HEK293 (cell line): ENCODE data around the gene MMP28.

ENCODE experiments used
- EGR2 ChIP-seq: fragments of 450-650 bp; formaldehyde crosslinking; IDR thresholded peaks from 2 replicates; pipeline ENCODE4 v1.5.1; 2016; ENCODE audit warnings: low read depth, missing biosample characterization, missing genetic modification characterization
- GLIS2 ChIP-seq: fragments of 450-650 bp; formaldehyde crosslinking; IDR thresholded peaks from 2 replicates; pipeline ENCODE4 v1.5.1; 2016; ENCODE audit warnings: missing biosample characterization, missing genetic modification characterization
- INSM2 ChIP-seq: fragments of 450-650 bp; formaldehyde crosslinking; IDR thresholded peaks from 2 replicates; pipeline ENCODE4 v1.5.1; 2016; ENCODE audit warnings: missing biosample characterization, missing genetic modification characterization
- KLF8 ChIP-seq: fragments of 450-650 bp; formaldehyde crosslinking; IDR thresholded peaks from 2 replicates; pipeline ENCODE4 v1.5.1; 2016; ENCODE audit warnings: missing biosample characterization, missing genetic modification characterization
- KLF9 ChIP-seq: fragments of 450-650 bp; formaldehyde crosslinking; IDR thresholded peaks from 2 replicates; pipeline ENCODE4 v1.5.1; 2016; ENCODE audit warnings: missing biosample characterization, missing genetic modification characterization, low read depth
- MZF1 ChIP-seq: fragments of 450-650 bp; formaldehyde crosslinking; IDR thresholded peaks from 2 replicates; pipeline ENCODE4 v1.5.1; 2017; ENCODE audit warnings: missing biosample characterization, missing genetic modification characterization, borderline replicate concordance
- OSR2 ChIP-seq: fragments of 450-650 bp; formaldehyde crosslinking; IDR thresholded peaks from 2 replicates; pipeline ENCODE4 v1.5.1; 2016; ENCODE audit warnings: missing biosample characterization, missing genetic modification characterization
- SP2 ChIP-seq: fragments of 450-650 bp; formaldehyde crosslinking; IDR thresholded peaks from 2 replicates; pipeline ENCODE4 v1.5.1; 2016; ENCODE audit warnings: missing biosample characterization, missing genetic modification characterization
- SP3 ChIP-seq: fragments of 450-650 bp; formaldehyde crosslinking; IDR thresholded peaks from 2 replicates; pipeline ENCODE4 v1.5.1; 2016; ENCODE audit warnings: missing biosample characterization, missing genetic modification characterization
- SP7 ChIP-seq: fragments of 450-650 bp; formaldehyde crosslinking; IDR thresholded peaks from 2 replicates; pipeline ENCODE4 v1.5.1; 2016; ENCODE audit warnings: missing biosample characterization, missing genetic modification characterization
- TRIM28 ChIP-seq: IDR thresholded peaks from 2 replicates; pipeline ENCODE4 v1.6.1; 2011; ENCODE audit warnings: low read length, control low read depth, borderline replicate concordance
- ZBTB20 ChIP-seq: fragments of 450-650 bp; formaldehyde crosslinking; IDR thresholded peaks from 2 replicates; pipeline ENCODE4 v1.5.1; 2016; ENCODE audit warnings: missing biosample characterization, missing genetic modification characterization
- ZBTB44 ChIP-seq: fragments of 450-650 bp; IDR thresholded peaks from 2 replicates; pipeline ENCODE4 v1.5.1; 2018; ENCODE audit warnings: missing biosample characterization, mild to moderate bottlenecking, missing genetic modification characterization
- ZBTB48 ChIP-seq: fragments of 450-650 bp; formaldehyde crosslinking; IDR thresholded peaks from 2 replicates; pipeline ENCODE4 v1.5.1; 2016; ENCODE audit warnings: missing biosample characterization, missing genetic modification characterization
- ZEB2 ChIP-seq: fragments of 450-650 bp; formaldehyde crosslinking; IDR thresholded peaks from 2 replicates; pipeline ENCODE4 v1.5.1; 2016; ENCODE audit warnings: missing biosample characterization, missing genetic modification characterization
- ZFP3 ChIP-seq: fragments of 450-650 bp; formaldehyde crosslinking; IDR thresholded peaks from 2 replicates; pipeline ENCODE4 v1.5.1; 2016; ENCODE audit warnings: low read depth, missing biosample characterization, missing genetic modification characterization
- ZFP69B ChIP-seq: fragments of 450-650 bp; formaldehyde crosslinking; IDR thresholded peaks from 2 replicates; pipeline ENCODE4 v1.5.1; 2016; ENCODE audit warnings: missing biosample characterization, missing genetic modification characterization
- ZNF10 ChIP-seq: fragments of 450-650 bp; formaldehyde crosslinking; IDR thresholded peaks from 2 replicates; pipeline ENCODE4 v1.5.1; 2017; ENCODE audit warnings: missing biosample characterization, missing genetic modification characterization
- ZNF138 ChIP-seq: fragments of 450-650 bp; formaldehyde crosslinking; IDR thresholded peaks from 2 replicates; pipeline ENCODE4 v1.5.1; 2016; ENCODE audit warnings: missing biosample characterization, missing genetic modification characterization, borderline replicate concordance
- ZNF140 ChIP-seq: fragments of 450-650 bp; formaldehyde crosslinking; IDR thresholded peaks from 2 replicates; pipeline ENCODE4 v1.5.1; 2016; ENCODE audit warnings: missing biosample characterization, missing genetic modification characterization
- ZNF174 ChIP-seq: fragments of 450-650 bp; formaldehyde crosslinking; IDR thresholded peaks from 2 replicates; pipeline ENCODE4 v1.5.0; 2017; ENCODE audit warnings: missing biosample characterization, mild to moderate bottlenecking, missing genetic modification characterization
- ZNF175 ChIP-seq: fragments of 450-650 bp; formaldehyde crosslinking; IDR thresholded peaks from 2 replicates; pipeline ENCODE4 v1.5.1; 2016; ENCODE audit warnings: missing biosample characterization, missing genetic modification characterization
- ZNF19 ChIP-seq: fragments of 450-650 bp; formaldehyde crosslinking; IDR thresholded peaks from 2 replicates; pipeline ENCODE4; 2016; ENCODE audit warnings: missing biosample characterization, missing genetic modification characterization, low read depth
- ZNF239 ChIP-seq: fragments of 450-650 bp; formaldehyde crosslinking; IDR thresholded peaks from 2 replicates; pipeline ENCODE4 v1.5.1; 2016; ENCODE audit warnings: missing biosample characterization, missing genetic modification characterization
- ZNF366 ChIP-seq: fragments of 450-650 bp; formaldehyde crosslinking; conservative IDR thresholded peaks from 2 replicates; pipeline ENCODE4 v1.5.1; 2016; ENCODE audit warnings: missing biosample characterization, missing genetic modification characterization
- ZNF394 ChIP-seq: fragments of 450-650 bp; formaldehyde crosslinking; IDR thresholded peaks from 2 replicates; pipeline ENCODE4 v1.5.1; 2016; ENCODE audit warnings: missing biosample characterization, missing genetic modification characterization, mild to moderate bottlenecking, moderate library complexity, borderline replicate concordance
- ZNF48 ChIP-seq: fragments of 450-650 bp; formaldehyde crosslinking; IDR thresholded peaks from 2 replicates; pipeline ENCODE4 v1.5.1; 2016; ENCODE audit warnings: missing biosample characterization, missing genetic modification characterization
- ZNF501 ChIP-seq: fragments of 450-650 bp; formaldehyde crosslinking; IDR thresholded peaks from 2 replicates; pipeline ENCODE4 v1.5.1; 2016; ENCODE audit warnings: missing biosample characterization, missing genetic modification characterization
- ZNF529 ChIP-seq: fragments of 450-650 bp; formaldehyde crosslinking; IDR thresholded peaks from 2 replicates; pipeline ENCODE4 v1.5.1; 2017; ENCODE audit warnings: missing genetic modification characterization, missing biosample characterization; ENCODE audit not compliant: insufficient replicate concordance
- ZNF571 ChIP-seq: fragments of 450-650 bp; formaldehyde crosslinking; IDR thresholded peaks from 2 replicates; pipeline ENCODE4 v1.5.0; 2017; ENCODE audit warnings: missing biosample characterization, missing genetic modification characterization
- ZNF610 ChIP-seq: fragments of 450-650 bp; formaldehyde crosslinking; IDR thresholded peaks from 2 replicates; pipeline ENCODE4 v1.5.1; 2016; ENCODE audit warnings: missing biosample characterization, missing genetic modification characterization, borderline replicate concordance
- ZNF654 ChIP-seq: fragments of 450-650 bp; formaldehyde crosslinking; IDR thresholded peaks from 2 replicates; pipeline ENCODE4 v1.5.1; 2016; ENCODE audit warnings: low read depth, missing biosample characterization, missing genetic modification characterization
- ZNF747 ChIP-seq: fragments of 450-650 bp; formaldehyde crosslinking; IDR thresholded peaks from 2 replicates; pipeline ENCODE4 v1.5.1; 2016; ENCODE audit warnings: missing biosample characterization, missing genetic modification characterization
- ZNF785 ChIP-seq: fragments of 450-650 bp; formaldehyde crosslinking; IDR thresholded peaks from 2 replicates; pipeline ENCODE4 v1.5.1; 2016; ENCODE audit warnings: missing biosample characterization, missing genetic modification characterization
- ZSCAN18 ChIP-seq: fragments of 450-650 bp; formaldehyde crosslinking; IDR thresholded peaks from 2 replicates; pipeline ENCODE4 v1.5.1; 2016; ENCODE audit warnings: missing biosample characterization, missing genetic modification characterization
- TF ChIP-seq, protein P1 (sequence below): fragments of 450-650 bp; formaldehyde crosslinking; IDR thresholded peaks from 2 replicates; pipeline ENCODE4; 2016; ENCODE audit warnings: missing biosample characterization, missing genetic modification characterization

Gene MMP28

GRCh38 chr17:35808962-35809854 is 13.8 kb upstream of the MMP28 start, which contains the start of gene TAF15 (continued):
- TF ChIP-seq ZEB2 (tag by site-specific recombination) (peak; percentile 94), ZNF394 (tag by site-specific recombination) (peak; percentile 42; the same call in 1 of the 2 replicates), ZBTB48 (peak; percentile 68; the same call in 1 of the 2 replicates), ZBTB44 (no peak), ZNF785 (tag by site-specific recombination) (no peak), ZNF571 (tag by site-specific recombination) (no peak), ZNF529 (tag by site-specific recombination) (no peak), ZNF747 (tag by site-specific recombination) (no peak), ZFP3 (tag by site-specific recombination) (no peak), TRIM28 (0 out of 2 replicates have a peak, but pooled peaks have one; percentile 12), ZNF10 (tag by site-specific recombination) (peak; percentile 57; the same call in 1 of the 2 replicates), ZBTB20 (tag by site-specific recombination) (peak; percentile 55; the same call in 1 of the 2 replicates), KLF9 (peak; percentile 56; the same call in 1 of the 2 replicates), ZNF366 (tag by site-specific recombination) (peak; percentile 84), EGR2 (tag by site-specific recombination) (no peak; the same call in 1 of the 2 replicates), ZNF174 (no peak), ZNF239 (tag by site-specific recombination) (peak; percentile 57; the same call in 1 of the 2 replicates), ZNF654 (tag by site-specific recombination) (peak; percentile 51), SP7 (peak; percentile 91), OSR2 (0 out of 2 replicates have a peak, but pooled peaks have one; percentile 5), KLF8 (tag by site-specific recombination) (peak; percentile 62), SP2 (tag by site-specific recombination) (peak; percentile 85), INSM2 (tag by site-specific recombination) (peak; percentile 98), GLIS2 (tag by site-specific recombination) (peak; percentile 52; the same call in 1 of the 2 replicates), ZNF19 (tag by site-specific recombination) (no peak), ZNF48 (tag by site-specific recombination) (no peak), ZSCAN18 (tag by site-specific recombination) (0 out of 2 replicates have a peak, but pooled peaks have one; percentile 25), ZNF138 (tag by site-specific recombination) (no peak), SP3 (tag by site-specific recombination) (peak; percentile 69), ZNF610 (tag by site-specific recombination) (peak; percentile 70; the same call in 1 of the 2 replicates), MZF1 (tag by site-specific recombination) (no peak), ZNF140 (tag by site-specific recombination) (no peak), ZNF501 (tag by site-specific recombination) (peak; percentile 96), ZFP69B (tag by site-specific recombination) (peak; percentile 57), ZNF175 (tag by site-specific recombination) (no peak)
- TF ChIP-seq, protein P1, sequence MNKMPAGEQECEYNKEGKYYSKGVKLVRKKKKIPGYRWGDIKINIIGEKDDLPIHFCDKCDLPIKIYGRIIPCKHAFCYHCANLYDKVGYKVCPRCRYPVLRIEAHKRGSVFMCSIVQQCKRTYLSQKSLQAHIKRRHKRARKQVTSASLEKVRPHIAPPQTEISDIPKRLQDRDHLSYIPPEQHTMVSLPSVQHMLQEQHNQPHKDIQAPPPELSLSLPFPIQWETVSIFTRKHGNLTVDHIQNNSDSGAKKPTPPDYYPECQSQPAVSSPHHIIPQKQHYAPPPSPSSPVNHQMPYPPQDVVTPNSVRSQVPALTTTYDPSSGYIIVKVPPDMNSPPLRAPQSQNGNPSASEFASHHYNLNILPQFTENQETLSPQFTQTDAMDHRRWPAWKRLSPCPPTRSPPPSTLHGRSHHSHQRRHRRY (tag by site-specific recombination), result no peak
